ENCODE measurements around the gene FPGS. TPM values are rescaled to one million over a fixed set of nuclear protein-coding genes. Genes with fewer than 3 reads are reported as not detected.
A peak's percentile ranks its signal among the peaks of the same experiment; 100 is the strongest.

The FPGS gene
- total RNA-seq, 4 donors from 2014 or later = 38.2 to 52.0 (median 47.0) TPM

GRCh38 chr9:127761491-127761956 is 41.2 kb upstream of the FPGS start:
- WGBS, 2 donors = 61 to 62% methylated on average over 4 to 5 of the region's 5 CpGs
- Histone ChIP-seq H3K27me3 (peaks cover 0 to 17% (median 0%) of the 10 kb centered on the region in 4 donors), H3K4me1 (peaks cover 0 to 60% (median 17%) of the 10 kb centered on the region in 3 donors), H3K27ac (peak overlapping the region in 3 of 4 donors; percentile 22 to 82 (median 75)), H3K4me3 (peak overlapping the region in 1 of 4 donors; percentile 19), H3K9me3 (no peaks in the 10 kb centered on the region), H3K36me3 (no peaks in the 10 kb centered on the region)
- TF ChIP-seq POLR2A (IDR thresholded peaks at IDR 0.05) (no peak), CTCF (IDR thresholded peaks at IDR 0.05) (no peak)
- intact Hi-C loops (cut with DNase I) = no loop called here
- no peak for DNase-seq

- Histone ChIP-seq H3K9me3 (no peaks in the 10 kb centered on the region), H3K27me3 (peaks cover 0 to 13% (median 0%) of the 10 kb centered on the region in 4 donors), H3K36me3 (no peaks in the 10 kb centered on the region), H3K4me1 (peaks cover 0 to 67% (median 21%) of the 10 kb centered on the region in 3 donors), H3K27ac (peak overlapping the region; percentile 23 to 82 (median 60)), H3K4me3 (peak overlapping the region in 1 of 4 donors; percentile 19)
- intact Hi-C loops (cut with DNase I) = no loop called here
- DNase-seq = no peak
- TF ChIP-seq CTCF (IDR thresholded peaks at IDR 0.05) (no peak), POLR2A (IDR thresholded peaks at IDR 0.05) (no peak)
- 49 to 55% methylated on average over 11 to 16 of the region's 16 CpGs for WGBS, 2 donors
Measured at GRCh38 chr9:127762111-127762676, 40.5 kb upstream of the FPGS start.

- Histone ChIP-seq H3K4me1 (peaks cover 0 to 85% (median 30%) of the 10 kb centered on the region in 3 donors), H3K4me3 (no peak overlapping the region), H3K27ac (peak overlapping the region in 3 of 4 donors; percentile 48 to 82 (median 75)), H3K9me3 (no peaks in the 10 kb centered on the region), H3K27me3 (peaks cover 0 to 11% (median 0%) of the 10 kb centered on the region in 4 donors), H3K36me3 (no peaks in the 10 kb centered on the region)
- intact Hi-C loops (cut with DNase I) = no loop called here
- peak in 3 of 6 experiments; percentile 10 to 46 (median 31) for TF ChIP-seq CTCF (IDR thresholded peaks at IDR 0.05)
- TF ChIP-seq POLR2A (IDR thresholded peaks at IDR 0.05) = no peak
- 56 to 62% methylated on average over 4 to 5 of the region's 7 CpGs for whole genome bisulfite sequencing, 2 donors
- DNase-seq = no peak
Measured at GRCh38 chr9:127763918-127764384, 38.7 kb upstream of the FPGS start.

- Histone ChIP-seq H3K4me1 (peaks cover 2 to 96% (median 33%) of the 10 kb centered on the region in 3 donors), H3K36me3 (no peaks in the 10 kb centered on the region), H3K4me3 (no peak overlapping the region), H3K9me3 (no peaks in the 10 kb centered on the region), H3K27ac (peak overlapping the region in 2 of 4 donors; percentile 75 to 82), H3K27me3 (peaks cover 0 to 11% (median 0%) of the 10 kb centered on the region in 4 donors)
- WGBS, 2 donors = 60 to 64% methylated on average over 1 of the region's 1 CpG
- intact Hi-C loops (cut with DNase I) = no loop called here
- no peak for DNase-seq
- no peak for TF ChIP-seq CTCF (IDR thresholded peaks at IDR 0.05)
- no peak for TF ChIP-seq POLR2A (IDR thresholded peaks at IDR 0.05)
Measured at GRCh38 chr9:127765418-127765817, 37.3 kb upstream of the FPGS start.

- peak overlapping the region in 2 of 4 donors; percentile 41 to 55 for H3K4me3 ChIP-seq
Measured at GRCh38 chr9:127767410-127767809, 35.3 kb upstream of the FPGS start.

More at GRCh38 chr9:127767410-127767809, 35.3 kb upstream of the FPGS start:
- Histone ChIP-seq H3K4me1 (peaks cover 5 to 92% (median 43%) of the 10 kb centered on the region in 3 donors), H3K27me3 (no peaks in the 10 kb centered on the region), H3K36me3 (no peaks in the 10 kb centered on the region), H3K27ac (peak overlapping the region; percentile 66 to 86 (median 82)), H3K9me3 (no peaks in the 10 kb centered on the region)
- intact Hi-C loops (cut with DNase I) = no loop called here
- no peak for DNase-seq
- TF ChIP-seq CTCF (IDR thresholded peaks at IDR 0.05) = no peak
- no peak for TF ChIP-seq POLR2A (IDR thresholded peaks at IDR 0.05)
- 60 to 65% methylated on average over 3 of the region's 3 CpGs for WGBS, 2 donors
